Measurements from ENCODE around the gene RBL1.

- TF ChIP-seq, protein P1, sequence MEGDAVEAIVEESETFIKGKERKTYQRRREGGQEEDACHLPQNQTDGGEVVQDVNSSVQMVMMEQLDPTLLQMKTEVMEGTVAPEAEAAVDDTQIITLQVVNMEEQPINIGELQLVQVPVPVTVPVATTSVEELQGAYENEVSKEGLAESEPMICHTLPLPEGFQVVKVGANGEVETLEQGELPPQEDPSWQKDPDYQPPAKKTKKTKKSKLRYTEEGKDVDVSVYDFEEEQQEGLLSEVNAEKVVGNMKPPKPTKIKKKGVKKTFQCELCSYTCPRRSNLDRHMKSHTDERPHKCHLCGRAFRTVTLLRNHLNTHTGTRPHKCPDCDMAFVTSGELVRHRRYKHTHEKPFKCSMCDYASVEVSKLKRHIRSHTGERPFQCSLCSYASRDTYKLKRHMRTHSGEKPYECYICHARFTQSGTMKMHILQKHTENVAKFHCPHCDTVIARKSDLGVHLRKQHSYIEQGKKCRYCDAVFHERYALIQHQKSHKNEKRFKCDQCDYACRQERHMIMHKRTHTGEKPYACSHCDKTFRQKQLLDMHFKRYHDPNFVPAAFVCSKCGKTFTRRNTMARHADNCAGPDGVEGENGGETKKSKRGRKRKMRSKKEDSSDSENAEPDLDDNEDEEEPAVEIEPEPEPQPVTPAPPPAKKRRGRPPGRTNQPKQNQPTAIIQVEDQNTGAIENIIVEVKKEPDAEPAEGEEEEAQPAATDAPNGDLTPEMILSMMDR (IDR thresholded peaks at IDR 0.05; ENCODE audit: insufficient read depth, low read length), result no peak
- TF ChIP-seq, protein P2, sequence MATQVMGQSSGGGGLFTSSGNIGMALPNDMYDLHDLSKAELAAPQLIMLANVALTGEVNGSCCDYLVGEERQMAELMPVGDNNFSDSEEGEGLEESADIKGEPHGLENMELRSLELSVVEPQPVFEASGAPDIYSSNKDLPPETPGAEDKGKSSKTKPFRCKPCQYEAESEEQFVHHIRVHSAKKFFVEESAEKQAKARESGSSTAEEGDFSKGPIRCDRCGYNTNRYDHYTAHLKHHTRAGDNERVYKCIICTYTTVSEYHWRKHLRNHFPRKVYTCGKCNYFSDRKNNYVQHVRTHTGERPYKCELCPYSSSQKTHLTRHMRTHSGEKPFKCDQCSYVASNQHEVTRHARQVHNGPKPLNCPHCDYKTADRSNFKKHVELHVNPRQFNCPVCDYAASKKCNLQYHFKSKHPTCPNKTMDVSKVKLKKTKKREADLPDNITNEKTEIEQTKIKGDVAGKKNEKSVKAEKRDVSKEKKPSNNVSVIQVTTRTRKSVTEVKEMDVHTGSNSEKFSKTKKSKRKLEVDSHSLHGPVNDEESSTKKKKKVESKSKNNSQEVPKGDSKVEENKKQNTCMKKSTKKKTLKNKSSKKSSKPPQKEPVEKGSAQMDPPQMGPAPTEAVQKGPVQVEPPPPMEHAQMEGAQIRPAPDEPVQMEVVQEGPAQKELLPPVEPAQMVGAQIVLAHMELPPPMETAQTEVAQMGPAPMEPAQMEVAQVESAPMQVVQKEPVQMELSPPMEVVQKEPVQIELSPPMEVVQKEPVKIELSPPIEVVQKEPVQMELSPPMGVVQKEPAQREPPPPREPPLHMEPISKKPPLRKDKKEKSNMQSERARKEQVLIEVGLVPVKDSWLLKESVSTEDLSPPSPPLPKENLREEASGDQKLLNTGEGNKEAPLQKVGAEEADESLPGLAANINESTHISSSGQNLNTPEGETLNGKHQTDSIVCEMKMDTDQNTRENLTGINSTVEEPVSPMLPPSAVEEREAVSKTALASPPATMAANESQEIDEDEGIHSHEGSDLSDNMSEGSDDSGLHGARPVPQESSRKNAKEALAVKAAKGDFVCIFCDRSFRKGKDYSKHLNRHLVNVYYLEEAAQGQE (IDR thresholded peaks at IDR 0.05; ENCODE audit: insufficient replicate concordance, low read depth), result no peak
- TF ChIP-seq SPI1 (IDR thresholded peaks at IDR 0.05; ENCODE audit: borderline replicate concordance, low read depth), result no peak
- no peak for TF ChIP-seq GABPA (IDR thresholded peaks at IDR 0.05; ENCODE audit: low read depth)
- TF ChIP-seq POLR2AphosphoS5 (IDR thresholded peaks at IDR 0.05; ENCODE audit: low read depth), result no peak
These were observed 42.4 kb downstream of the RBL1 start for GRCh38 chr20:37053230-37053950.
